CD4-positive, alpha-beta T cell treated with Interleukin-6 at 100 ng/mL for 8 hours (primary cell): ENCODE data around the gene PSMB9.

Source experiments
- DNase-seq: peaks from one replicate; pipeline ENCODE4 v3.0.0-alpha.2; 2020; ENCODE audit warnings: mixed read lengths, low spot score

Gene PSMB9

GRCh38 chr6:32840604-32841246 lies 13.3 kb upstream of the PSMB9 start:
- no peak for DNase-seq

GRCh38 chr6:32842021-32842650 lies 11.9 kb upstream of the PSMB9 start:
- DNase-seq, result no peak

- no peak for DNase-seq
Observed at GRCh38 chr6:32842690-32843089, 11.3 kb upstream of the PSMB9 start.

- DNase-seq, result no peak
Observed at GRCh38 chr6:32843331-32843978, 10.5 kb upstream of the PSMB9 start.

GRCh38 chr6:32843979-32844838 lies 9.8 kb upstream of the PSMB9 start, which contains the start of gene PSMB8:
TSS of gene PSMB8 (minus strand) at chr6:32844047. CDS start at chr6:32843996, 51 bp downstream.
- DNase-seq, result peak; percentile 97

- DNase-seq, result peak; percentile 33
Observed at GRCh38 chr6:32844839-32845383, 9.1 kb upstream of the PSMB9 start.

GRCh38 chr6:32845384-32845884 lies 8.6 kb upstream of the PSMB9 start:
- DNase-seq, result peak; percentile 55

GRCh38 chr6:32847004-32847403 lies 7.0 kb upstream of the PSMB9 start:
- no peak for DNase-seq

- no peak for DNase-seq
Observed at GRCh38 chr6:32847795-32848194, 6.2 kb upstream of the PSMB9 start.

GRCh38 chr6:32849126-32849525 lies 4.9 kb upstream of the PSMB9 start:
- no peak for DNase-seq

- no peak for DNase-seq
Observed at GRCh38 chr6:32851025-32851424, 3.0 kb upstream of the PSMB9 start.

GRCh38 chr6:32852018-32852843 lies 1.8 kb upstream of the PSMB9 start:
- DNase-seq, result no peak

GRCh38 chr6:32852844-32853540 lies 1.0 kb upstream of the PSMB9 start:
- DNase-seq, result no peak

- peak; percentile 59 for DNase-seq
Observed at GRCh38 chr6:32854376-32855178, 585 bp downstream of the PSMB9 start.

GRCh38 chr6:32855467-32856174 lies 1.6 kb downstream of the PSMB9 start:
- DNase-seq, result no peak

GRCh38 chr6:32857156-32857891 lies 3.3 kb downstream of the PSMB9 start:
- no peak for DNase-seq

GRCh38 chr6:32858194-32858593 lies 4.2 kb downstream of the PSMB9 start:
- no peak for DNase-seq

GRCh38 chr6:32860674-32861073 lies 6.7 kb downstream of the PSMB9 start:
- DNase-seq, result no peak
